Left lobe of liver (tissue), 2 donors: ENCODE data around the gene RBM20. TPM values are rescaled to one million over a fixed set of nuclear protein-coding genes. Genes with fewer than 3 reads are reported as not detected.
A peak's percentile ranks its signal among the peaks of the same experiment; 100 is the strongest.
"Not testable (repeated sequence)": the region's sequence is repeated elsewhere in the genome, so short reads cannot be mapped to it uniquely, and the experiment has no call there.

Source experiments
- ATAC-seq: fragments of 200-7000 bp; cut with Tn5 transposase; one replicate; pipeline ENCODE4 v1.9.1; 2020; ENCODE audit warnings: mild to moderate bottlenecking, moderate library complexity
- DNase-seq: peaks from one replicate; pipeline ENCODE4 v3.0.0-alpha.2; 2020; ENCODE audit warnings: low spot score
- total RNA-seq: library from RNA; stranded (reverse); gene quantifications from one replicate; pipeline ENCODE4 v1.2.1, GENCODE V29; 2021
- donor health status: DM: no; HTN: no; CAD: no; lungs with moderate emphysema.
- donor health status: DM: no; HTN: yes; CAD: no.

The RBM20 gene
- total RNA-seq = 0.33 TPM

DNA sequence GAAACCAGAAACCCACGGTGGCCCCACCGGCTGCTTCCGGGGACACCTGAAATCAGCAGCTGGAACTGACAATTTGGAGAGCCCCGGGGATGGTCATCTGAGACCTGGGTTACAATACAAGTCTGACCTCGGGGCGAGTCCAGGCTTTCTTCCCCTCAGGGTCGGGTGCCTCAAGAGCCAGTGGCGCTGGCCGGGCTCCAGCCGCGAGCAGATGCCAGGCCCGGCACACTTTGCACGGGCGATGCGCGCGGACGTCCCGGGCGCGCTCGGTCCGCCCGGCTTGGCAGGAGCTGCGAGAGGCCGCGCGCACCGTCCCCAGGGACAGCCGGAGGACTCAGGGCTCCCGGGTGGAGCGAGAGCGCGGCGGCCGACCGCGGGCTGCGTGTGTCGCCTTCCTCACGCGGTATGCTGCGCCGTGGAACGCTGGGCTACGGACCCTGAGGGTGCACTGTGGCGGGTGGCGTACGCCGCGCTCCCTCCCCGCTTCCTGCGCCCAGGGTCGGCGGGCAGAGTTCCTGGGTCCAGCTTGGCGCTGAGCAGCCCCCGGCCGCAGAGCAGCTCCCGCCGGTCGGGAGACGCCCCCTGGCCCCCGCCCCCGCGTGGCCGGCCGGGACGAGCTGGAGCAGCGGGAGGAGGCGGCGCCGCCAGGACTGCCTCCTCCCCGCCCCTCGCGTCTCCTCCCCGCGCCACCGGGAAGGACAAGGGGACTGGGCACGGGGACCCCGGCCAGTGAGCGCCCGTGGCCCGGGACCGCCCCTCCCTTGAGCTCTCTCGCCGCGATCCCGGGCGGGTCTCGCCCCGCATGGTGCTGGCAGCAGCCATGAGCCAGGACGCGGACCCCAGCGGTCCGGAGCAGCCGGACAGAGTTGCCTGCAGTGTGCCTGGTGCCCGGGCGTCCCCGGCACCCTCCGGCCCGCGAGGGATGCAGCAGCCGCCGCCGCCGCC lies at the start of gene RBM20:
TSS of gene RBM20 (plus strand) at position 684 of the 945 bp plus-strand sequence. CDS start at position 803, 119 bp downstream.
- DNase-seq (peak; percentile 57), ATAC-seq (peak; percentile 93)

DNA sequence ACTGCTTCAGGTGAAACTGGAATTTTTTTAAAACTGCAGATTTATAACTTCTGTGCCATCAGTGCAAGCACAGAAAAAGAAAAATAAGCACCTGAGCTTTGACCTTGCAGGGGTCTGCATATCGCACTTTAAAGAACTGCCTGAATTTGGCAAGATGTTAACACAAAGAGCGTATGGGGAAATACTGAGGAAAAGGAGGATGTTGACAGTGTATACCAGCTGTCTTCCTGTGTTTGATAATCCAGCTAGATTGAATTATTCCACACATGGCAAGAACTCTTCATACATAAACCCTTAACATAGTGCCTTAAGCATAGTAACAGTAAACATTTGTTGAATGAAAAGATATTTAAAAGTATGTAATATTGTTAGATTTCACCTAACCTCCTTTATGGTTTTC lies 46.7 kb upstream of the RBM20 start:
- DNase-seq (no peak), ATAC-seq (no peak)

DNA sequence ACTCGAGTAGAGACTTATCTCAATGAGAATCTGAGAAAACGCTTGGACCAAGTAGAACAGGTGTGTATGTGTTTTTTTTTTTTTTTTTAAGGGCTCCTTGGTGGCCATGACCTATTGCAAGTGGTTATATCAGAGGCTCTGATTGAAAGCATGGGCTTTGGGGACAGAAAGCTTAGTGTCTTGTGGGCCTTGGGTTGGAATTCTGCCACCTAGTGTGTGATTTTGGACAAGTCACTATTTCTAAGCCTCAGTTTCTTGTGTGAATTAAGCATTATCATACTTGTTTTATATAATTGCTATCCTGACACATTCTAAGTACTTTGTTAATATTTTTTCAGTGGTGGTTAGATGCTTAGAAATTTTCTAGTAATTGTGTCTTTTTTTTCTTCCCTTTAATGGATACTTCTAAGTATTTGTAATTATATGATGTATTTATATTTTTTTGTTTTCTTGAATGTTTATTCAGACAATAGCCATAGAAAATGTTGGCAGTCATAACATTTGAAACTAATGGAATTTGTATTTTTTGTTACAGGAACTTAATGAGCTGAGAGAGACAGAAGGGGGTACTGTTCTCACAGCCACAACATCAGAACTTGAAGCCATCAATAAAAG lies 43.5 kb upstream of the RBM20 start:
- ATAC-seq = peak; percentile 60
- DNase-seq = no peak

DNA sequence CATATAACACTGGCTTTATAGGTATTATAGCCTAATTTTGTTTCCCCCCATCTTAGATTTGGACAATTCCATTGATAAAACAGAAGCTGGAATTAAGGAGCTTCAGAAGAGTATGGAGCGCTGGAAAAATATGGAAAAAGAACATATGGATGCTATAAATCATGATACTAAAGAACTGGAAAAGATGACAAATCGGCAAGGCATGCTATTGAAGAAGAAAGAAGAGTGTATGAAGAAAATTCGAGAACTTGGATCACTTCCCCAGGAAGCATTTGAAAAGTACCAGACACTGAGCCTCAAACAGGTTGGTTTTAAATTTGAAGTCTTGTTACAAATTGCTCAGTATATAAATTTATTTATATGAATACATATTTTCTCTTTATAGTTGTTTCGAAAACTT lies 42.6 kb upstream of the RBM20 start:
- ATAC-seq (no peak), DNase-seq (no peak)

DNA sequence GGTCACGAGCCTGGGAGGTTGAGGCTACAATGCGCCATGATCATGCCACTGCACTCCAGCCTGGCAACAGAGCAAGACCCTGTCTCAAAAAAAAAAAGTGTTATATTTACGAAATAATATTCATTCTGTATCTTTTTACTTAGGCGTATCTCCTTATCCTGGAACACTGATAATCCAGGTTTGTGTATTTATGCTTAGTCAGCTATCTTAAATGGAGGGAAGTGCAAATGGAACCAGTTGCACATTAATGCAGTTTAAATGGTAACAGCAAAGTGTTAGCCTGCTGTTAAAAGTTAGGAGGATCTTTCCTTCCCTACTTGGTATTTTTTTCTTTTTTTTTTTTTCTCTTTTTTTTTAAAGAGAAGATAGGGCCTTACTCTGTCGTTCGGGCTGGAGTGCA lies 36.0 kb upstream of the RBM20 start:
- DNase-seq = no peak
- no peak for ATAC-seq

DNA sequence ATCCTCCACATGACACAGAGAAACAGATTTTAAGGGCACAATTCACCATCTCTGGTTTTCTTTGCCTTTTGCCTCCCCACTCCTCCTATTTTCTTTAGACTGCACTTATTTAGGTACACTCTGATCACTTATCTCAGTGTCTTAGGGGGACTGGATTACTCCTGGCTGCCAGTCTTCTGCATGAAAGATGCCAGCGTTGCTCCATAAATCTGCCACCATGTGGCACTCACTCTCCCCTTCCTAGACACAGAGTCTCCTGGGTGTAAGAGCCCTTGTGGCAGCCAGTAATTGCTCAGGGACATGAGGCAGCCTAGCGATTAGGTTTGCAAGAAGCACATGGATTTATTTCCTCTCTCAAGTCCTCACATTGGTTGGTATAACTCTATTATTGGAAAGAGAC lies 34.5 kb upstream of the RBM20 start:
- ATAC-seq (peak; percentile 62), DNase-seq (no peak)

DNA sequence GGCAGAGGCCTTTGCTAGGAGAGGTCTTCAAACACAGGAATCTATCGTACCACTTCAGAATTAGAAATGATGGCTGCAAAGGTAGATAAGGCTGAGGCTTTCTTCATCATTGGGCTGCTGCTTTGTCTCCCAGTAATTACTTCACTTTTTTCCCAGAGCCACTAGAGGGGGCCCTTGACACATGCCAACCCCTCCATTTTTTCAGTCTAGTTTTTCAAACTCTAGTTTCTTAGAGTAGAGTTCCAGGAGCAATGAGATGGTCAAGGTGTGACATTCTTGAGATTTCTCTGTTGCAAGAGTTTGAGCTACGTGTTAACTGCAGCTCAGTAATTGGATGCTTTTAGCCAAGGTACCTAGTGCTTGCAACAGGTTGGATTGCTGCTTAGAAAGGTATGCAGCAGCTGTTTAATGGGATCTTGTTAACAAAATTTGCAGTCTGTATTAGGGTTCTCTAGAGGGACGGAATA lies 33.8 kb upstream of the RBM20 start:
- DNase-seq = no peak
- ATAC-seq = peak; percentile 94

DNA sequence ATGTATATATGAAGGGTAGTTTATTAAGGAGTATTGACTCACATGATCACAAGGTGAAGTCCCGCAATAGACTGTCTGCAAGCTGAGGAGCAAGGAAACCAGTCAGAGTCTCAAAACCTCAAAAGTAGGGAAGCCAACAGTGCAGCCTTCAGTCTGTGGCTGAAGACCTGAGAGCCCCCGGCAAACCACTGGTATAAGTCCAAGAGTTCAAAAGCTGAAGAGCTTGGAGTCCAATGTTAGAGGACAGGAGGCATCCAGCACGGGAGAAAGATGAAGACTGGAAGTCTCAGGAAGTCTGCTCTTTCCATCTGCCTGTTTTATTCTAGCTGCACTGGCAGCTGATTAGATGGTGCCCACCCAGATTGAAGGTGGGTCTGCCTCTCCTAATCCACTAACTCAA lies 33.4 kb upstream of the RBM20 start:
- ATAC-seq, DNase-seq: not testable (repeated sequence)

DNA sequence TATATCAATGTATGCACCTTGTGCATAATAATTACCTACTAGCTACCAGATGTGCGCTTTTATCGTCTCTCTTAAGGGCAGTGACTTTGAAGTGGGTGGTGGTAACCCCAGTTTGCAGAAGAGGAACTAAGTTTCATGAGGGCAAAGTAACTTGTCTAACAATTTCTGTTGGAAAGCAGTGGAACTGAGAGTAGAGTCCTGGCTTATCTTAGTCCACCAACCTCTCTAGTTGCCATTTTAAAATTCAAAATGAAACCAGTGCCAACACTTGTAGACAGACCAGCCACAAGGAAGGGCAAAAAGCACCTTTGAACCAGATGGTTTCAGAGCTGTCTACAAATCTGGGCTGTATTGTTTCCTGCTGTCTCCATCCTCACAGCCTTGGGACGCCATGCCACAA lies 32.0 kb upstream of the RBM20 start:
- ATAC-seq = no peak
- no peak for DNase-seq

DNA sequence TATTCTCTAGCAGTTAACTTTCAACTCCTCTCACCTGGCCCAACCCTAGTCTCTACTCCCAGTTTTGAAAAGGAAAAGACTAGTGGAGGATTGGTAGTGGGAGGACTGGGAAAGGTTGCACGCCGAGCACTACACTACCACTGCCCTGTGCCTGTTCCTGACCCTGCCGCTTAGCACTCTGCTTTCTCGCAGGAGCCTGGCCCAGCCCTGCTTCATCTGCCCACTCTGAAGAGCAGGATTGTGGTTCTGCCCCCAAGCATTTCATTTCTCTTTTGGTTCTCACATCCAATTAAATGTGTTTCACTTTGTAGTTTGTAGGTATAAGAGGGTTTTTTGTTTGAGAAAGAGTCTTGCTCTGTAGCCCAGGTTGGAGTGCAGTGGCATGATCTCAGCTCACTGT lies 31.5 kb upstream of the RBM20 start:
- DNase-seq (no peak), ATAC-seq (no peak)

DNA sequence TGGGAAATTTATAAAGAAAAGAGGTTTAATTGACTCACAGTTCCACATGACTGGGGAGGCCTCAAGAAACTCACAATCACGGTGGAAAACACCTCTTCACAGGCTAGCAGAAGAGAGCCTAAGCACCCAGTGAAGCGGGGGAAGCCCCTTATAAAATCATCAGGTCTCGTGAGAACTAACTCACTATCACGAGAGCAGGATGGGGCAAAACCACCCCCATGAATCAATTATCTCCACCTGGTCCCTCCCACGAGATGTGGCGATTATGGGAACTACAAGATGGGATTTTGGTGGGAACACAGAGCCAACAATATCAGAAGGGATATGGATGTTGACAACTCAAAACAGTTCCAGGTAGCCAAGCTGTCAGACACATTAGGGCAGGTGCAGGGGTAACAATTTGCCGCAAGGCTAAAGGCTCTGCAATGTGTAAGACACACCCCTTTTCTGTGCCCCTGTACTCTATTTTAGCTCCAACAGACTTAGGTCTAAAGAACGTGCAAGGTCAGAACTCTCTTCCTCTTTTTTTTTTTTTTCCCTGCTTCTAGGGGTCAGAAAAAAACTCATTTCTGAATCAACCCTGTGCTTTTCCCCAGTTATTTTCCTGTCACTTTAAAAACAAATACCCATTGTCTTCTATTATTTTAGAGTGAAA lies 30.7 kb upstream of the RBM20 start:
- ATAC-seq (no peak), DNase-seq (no peak)

DNA sequence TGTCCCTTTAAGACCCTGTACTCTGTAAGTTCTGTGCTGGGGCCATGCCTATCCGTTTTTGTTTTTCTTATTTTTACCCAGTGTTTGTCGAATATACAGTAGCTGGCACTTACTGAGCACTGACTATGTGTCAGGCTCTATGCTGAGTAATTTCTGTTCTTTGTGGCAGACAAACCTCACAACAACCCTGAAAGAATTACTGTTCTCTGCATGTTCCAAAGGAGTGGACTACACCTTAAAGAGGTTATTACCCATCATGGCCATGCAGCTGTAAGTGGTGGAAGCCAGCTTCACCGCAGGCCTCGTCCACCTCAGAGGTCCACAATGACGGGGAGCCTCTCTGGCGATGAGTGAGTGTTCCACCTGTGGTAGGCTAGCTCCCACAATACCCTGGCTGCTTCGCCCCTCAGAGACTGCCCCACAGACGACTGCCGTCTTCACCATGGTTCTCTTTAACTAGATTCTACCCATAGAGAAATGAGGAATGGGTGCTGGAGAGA lies 30.1 kb upstream of the RBM20 start:
- no peak for ATAC-seq
- DNase-seq = no peak

DNA sequence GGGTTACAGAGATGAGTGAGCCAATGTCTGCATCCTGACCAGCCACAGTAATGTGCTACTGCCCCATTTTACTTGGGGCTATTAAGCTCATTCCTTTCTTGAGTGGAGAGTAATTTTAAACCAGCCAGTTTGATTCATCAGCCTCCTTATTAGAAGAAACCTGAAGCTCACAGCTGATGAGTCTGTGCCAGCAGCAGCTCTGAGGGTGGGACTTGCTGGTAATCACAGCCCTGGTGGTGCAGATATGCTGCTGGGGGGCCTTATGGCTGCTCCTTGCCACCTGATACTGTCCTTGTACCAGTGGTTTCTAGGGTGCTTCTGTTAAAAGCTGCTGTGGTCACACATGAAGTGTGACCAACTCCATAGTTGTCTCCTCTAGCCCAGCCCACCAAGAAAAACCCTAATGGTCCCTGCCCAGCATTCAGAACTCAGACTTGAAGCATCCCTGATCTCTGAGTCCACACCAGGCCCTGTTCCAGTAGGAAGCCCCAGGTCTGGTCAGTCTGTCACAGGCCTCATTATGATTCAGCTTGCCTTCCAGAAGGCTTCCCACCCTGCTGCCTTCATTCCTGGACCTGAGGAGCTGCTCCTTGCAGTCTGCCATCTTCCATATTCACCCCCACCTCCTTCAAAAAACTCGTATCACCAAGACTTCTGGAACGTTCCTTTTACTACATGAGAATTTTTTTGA lies 28.9 kb upstream of the RBM20 start:
- DNase-seq (no peak), ATAC-seq (no peak)

DNA sequence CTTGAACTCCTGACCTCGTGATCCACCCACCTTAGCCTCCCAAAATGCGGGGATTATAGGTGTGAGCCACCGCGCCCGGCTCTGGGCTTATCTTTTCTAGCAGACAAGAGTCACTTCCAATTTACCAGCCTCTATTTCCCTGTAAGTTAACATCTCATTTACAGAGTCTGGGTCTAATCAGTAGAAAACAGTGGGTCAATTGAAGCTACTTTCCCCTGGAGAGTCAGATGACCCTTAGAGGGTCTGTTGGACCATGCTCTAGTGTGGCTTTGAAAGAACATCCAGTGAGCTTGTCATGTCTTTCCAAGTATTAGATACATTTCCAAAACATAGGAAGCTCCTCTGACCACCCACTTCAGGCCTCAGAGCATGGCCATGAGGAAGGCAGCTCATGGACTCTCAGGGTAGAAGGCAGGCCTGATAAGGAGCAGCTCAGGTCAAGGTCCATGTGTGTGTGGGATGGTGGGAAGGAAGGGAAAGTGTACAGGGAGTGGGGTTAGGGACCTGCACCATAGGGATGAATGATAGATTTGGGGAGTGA lies 27.6 kb upstream of the RBM20 start:
- no peak for DNase-seq

DNA sequence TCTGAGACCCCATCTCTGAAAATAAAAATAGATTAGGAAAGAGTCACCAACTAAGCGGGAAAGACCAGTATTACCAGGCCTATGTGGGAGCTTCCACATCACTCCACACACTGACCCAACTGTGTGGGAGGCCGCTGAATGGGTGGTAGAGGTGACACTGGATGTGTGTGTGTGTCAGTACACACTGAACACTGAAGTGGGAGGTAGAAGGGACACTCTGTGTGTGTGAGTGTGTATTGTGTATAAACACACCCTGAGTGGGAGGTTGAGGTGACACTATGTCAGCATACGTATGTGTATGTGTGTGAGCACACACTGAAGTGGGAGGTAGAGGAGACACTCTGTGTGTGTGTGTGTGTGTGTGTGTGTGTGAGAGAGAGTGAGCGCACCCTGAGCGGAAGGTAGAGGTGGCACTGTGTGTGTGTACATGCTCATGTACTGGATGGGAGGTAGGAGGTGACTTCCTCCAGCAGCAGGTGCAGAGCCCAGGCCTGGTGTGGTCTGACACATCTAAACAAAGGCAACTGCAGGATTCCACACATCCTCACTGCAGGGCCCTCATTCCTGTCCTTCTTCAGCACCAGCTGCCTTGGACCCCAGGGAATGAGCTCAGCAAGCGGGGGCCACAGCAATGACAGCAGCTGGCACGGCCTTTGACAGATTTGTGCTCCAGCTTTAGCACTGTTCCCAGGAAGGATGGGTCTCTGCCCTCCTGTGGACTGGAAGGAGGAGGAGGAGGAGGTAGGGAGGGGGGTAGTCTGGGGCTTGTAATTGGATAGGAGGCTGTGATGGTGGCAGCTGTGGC lies 26.5 kb upstream of the RBM20 start:
- no peak for DNase-seq
- ATAC-seq = no peak

More for the DNA sequence above, 27.6 kb upstream of the RBM20 start:
- ATAC-seq = no peak

DNA sequence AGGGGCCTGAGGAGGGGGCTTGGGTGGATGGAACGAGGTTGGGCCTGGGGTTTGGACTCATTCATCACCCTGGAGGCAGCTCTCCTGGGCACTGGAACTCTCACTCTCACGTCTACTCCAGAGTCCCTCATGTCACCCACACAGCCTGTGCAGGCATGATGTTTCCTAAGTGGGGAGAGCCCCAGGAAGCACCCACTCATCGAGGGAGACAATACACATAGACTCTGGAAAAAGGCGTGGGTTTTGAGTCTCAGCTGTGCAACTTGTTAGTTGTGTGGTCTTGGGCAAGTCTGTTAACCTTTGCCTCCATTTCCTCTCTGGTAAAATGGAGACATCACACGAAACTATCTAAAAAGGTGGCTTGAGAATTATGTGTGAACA lies 25.9 kb upstream of the RBM20 start:
- no peak for ATAC-seq
- no peak for DNase-seq

DNA sequence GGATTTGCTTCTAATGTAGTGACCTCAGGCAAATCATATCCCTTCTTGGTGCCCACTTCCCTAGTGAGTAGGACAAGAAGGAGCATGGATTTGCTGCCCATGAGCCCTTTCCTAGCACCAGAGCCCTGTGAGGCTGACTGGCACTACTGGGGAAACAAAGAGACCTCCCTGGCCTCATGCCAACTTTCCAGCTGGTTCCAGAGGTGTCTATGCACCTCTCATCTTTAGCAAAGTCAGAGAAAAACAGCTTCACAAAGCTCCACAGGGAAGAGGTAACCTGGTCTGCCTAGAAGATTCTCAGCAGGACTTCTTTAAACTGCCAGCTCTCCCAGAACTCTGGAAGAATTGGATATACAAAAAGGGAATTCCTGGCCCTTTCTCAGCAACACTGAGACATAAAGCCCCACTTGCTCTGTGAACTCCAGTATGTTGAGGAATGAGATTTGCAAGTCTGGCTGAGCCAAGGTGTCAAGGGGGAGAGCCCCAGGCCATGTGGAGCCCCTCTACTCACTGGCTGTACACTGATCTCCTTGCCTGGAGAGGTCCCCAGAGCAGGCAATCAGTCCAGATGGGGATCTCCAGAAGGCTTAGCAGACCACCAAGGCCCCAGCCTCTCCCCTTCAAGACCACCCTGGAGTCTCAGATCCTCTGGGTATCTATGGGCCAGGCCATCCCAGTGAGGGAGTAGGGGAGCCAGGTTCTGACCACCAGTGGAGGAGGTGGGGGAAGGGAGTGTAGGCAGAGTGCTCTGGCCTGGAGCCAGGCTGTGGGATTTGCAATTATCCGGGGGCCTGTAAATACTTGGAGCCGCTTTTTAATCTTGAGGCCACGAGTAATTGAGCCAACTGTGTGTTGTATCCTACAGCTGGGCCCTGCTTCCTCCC lies 24.4 kb upstream of the RBM20 start:
- ATAC-seq (no peak), DNase-seq (no peak)

DNA sequence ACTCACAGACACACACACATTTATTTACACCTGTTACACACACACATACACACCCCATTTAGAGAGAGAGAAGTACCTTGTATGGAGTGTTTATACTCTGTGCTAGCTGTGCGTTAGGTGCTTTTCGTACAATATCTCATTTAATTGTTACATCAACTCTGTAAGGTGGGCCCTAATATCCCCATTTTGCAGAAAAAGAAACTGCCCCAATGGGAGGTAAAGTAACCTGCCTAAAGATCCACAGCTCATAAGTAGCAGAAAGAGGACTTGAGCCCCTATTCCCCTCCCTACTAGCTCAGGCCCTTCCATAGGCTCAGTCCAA lies 23.8 kb upstream of the RBM20 start:
- no peak for DNase-seq
- no peak for ATAC-seq

DNA sequence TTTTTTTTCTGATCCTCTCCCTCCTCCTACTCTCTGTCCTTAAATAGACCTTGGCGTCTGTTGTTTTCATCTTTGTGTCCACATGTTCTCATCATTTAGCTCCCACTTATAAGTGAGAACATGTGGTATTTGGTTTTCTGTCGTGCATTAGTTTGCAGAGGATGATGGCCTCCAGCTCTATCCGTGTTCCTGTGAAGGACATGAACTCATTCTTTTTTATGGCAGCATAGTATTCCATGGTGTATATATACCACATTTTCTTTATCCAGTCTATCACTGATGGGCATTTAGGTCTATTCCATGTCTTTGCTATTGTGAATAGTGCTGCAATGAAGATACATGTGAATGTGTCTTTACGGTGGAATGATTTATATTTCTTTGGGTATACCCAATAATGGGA lies 20.8 kb upstream of the RBM20 start:
- not testable (repeated sequence) for ATAC-seq, DNase-seq
